ENCODE results near the gene RFX2.

DNA sequence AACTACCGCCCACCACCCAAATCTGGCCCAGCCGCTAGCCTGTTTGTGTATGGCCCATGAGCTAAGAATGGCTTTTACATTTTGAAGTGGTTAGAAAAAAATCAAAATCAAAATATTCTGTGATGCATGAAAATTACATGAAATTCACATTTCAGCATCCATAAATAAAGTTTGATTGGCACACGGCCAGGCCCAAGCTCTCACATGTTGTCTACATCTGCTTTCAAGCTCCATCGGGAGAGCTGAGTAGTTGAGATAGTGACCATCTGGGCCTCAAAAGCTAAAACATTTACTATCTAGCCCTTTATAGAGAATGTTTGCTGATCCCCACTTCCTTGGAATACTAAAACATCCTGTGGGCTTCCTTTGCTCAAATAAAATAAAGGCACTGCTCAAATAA lies 14.5 kb downstream of the RFX2 start:
- TF ChIP-seq, protein P1, sequence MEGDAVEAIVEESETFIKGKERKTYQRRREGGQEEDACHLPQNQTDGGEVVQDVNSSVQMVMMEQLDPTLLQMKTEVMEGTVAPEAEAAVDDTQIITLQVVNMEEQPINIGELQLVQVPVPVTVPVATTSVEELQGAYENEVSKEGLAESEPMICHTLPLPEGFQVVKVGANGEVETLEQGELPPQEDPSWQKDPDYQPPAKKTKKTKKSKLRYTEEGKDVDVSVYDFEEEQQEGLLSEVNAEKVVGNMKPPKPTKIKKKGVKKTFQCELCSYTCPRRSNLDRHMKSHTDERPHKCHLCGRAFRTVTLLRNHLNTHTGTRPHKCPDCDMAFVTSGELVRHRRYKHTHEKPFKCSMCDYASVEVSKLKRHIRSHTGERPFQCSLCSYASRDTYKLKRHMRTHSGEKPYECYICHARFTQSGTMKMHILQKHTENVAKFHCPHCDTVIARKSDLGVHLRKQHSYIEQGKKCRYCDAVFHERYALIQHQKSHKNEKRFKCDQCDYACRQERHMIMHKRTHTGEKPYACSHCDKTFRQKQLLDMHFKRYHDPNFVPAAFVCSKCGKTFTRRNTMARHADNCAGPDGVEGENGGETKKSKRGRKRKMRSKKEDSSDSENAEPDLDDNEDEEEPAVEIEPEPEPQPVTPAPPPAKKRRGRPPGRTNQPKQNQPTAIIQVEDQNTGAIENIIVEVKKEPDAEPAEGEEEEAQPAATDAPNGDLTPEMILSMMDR (IDR thresholded peaks at IDR 0.05): no peak
- TF ChIP-seq MAZ (IDR thresholded peaks at IDR 0.05; ENCODE audit: borderline replicate concordance, low read depth, low read length): no peak
- no peak for TF ChIP-seq CEBPB (IDR thresholded peaks at IDR 0.05)
- TF ChIP-seq EP300 (IDR thresholded peaks at IDR 0.05): no peak
- no peak for TF ChIP-seq NFE2L2 (conservative IDR thresholded peaks at IDR 0.05; ENCODE audit: low read length)
- TF ChIP-seq, protein P2, sequence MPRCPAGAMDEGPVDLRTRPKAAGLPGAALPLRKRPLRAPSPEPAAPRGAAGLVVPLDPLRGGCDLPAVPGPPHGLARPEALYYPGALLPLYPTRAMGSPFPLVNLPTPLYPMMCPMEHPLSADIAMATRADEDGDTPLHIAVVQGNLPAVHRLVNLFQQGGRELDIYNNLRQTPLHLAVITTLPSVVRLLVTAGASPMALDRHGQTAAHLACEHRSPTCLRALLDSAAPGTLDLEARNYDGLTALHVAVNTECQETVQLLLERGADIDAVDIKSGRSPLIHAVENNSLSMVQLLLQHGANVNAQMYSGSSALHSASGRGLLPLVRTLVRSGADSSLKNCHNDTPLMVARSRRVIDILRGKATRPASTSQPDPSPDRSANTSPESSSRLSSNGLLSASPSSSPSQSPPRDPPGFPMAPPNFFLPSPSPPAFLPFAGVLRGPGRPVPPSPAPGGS (IDR thresholded peaks at IDR 0.05): no peak
- TF ChIP-seq CHD2 (IDR thresholded peaks at IDR 0.05; ENCODE audit: low read length, partially characterized antibody): no peak
- TF ChIP-seq, protein P3, sequence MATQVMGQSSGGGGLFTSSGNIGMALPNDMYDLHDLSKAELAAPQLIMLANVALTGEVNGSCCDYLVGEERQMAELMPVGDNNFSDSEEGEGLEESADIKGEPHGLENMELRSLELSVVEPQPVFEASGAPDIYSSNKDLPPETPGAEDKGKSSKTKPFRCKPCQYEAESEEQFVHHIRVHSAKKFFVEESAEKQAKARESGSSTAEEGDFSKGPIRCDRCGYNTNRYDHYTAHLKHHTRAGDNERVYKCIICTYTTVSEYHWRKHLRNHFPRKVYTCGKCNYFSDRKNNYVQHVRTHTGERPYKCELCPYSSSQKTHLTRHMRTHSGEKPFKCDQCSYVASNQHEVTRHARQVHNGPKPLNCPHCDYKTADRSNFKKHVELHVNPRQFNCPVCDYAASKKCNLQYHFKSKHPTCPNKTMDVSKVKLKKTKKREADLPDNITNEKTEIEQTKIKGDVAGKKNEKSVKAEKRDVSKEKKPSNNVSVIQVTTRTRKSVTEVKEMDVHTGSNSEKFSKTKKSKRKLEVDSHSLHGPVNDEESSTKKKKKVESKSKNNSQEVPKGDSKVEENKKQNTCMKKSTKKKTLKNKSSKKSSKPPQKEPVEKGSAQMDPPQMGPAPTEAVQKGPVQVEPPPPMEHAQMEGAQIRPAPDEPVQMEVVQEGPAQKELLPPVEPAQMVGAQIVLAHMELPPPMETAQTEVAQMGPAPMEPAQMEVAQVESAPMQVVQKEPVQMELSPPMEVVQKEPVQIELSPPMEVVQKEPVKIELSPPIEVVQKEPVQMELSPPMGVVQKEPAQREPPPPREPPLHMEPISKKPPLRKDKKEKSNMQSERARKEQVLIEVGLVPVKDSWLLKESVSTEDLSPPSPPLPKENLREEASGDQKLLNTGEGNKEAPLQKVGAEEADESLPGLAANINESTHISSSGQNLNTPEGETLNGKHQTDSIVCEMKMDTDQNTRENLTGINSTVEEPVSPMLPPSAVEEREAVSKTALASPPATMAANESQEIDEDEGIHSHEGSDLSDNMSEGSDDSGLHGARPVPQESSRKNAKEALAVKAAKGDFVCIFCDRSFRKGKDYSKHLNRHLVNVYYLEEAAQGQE (IDR thresholded peaks at IDR 0.05): no peak
- no peak for TF ChIP-seq JUN (IDR thresholded peaks at IDR 0.05)
- no peak for TF ChIP-seq NR3C1 (IDR thresholded peaks at IDR 0.05)
- TF ChIP-seq, protein P4, sequence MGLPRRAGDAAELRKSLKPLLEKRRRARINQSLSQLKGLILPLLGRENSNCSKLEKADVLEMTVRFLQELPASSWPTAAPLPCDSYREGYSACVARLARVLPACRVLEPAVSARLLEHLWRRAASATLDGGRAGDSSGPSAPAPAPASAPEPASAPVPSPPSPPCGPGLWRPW (IDR thresholded peaks at IDR 0.05): no peak
- no peak for TF ChIP-seq POLR2AphosphoS2 (conservative IDR thresholded peaks at IDR 0.05; ENCODE audit: low read length)
